ENCODE measurements around the gene MYH1.

Gene MYH1

DNA sequence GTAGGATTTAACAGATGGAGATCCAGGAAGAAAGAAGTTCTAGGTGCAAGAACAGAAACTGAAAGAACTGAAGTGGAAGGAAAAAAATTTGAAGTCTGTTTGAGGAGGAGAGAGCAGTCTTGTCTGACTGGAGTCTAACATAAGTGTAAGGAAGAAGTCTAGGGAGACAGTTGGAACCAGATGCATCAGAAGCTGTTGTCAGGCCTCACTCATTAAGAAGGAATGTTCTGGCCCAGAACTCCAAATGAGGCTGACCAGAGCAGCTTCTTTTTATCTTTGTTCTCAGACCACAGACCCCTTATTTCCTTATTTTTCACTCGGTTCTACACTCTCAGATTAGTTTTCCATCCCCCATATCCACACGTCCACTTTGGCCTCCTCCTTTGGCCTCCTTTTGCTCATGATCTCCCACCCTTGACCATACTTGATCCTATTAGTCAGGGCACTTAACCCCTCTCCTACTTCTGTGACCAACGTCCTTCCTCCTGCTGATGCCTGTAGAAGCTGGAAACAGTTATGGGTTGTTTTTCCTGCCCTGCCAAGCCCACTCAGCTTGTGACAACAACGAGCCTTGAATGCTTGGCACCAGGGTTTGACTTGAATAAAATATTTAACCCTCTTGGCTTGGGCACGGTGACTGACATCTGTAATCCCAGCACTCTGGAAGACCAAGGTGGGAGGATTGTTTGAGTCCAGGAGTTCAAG, 38.1 kb upstream of the MYH1 start:
- Histone ChIP-seq H3K4me3 (ENCODE audit: low read depth, low read length) (no peak overlapping the region), H3K36me3 (ENCODE audit: control insufficient read depth in 1 of 2, insufficient read depth in 2 of 2, low read length in 2 of 2) (no peaks in the 10 kb centered on the region), H2AK5ac (ENCODE audit: low read length) (no peak overlapping the region), H2BK120ac (ENCODE audit: insufficient read depth, low read length, poor library complexity) (no peak overlapping the region), H4K12ac (ENCODE audit: low read depth, low read length) (no peak overlapping the region), H3K4ac (ENCODE audit: low read depth, low read length) (no peak overlapping the region), H2BK12ac (ENCODE audit: low read length) (no peak overlapping the region), H2AFZ (ENCODE audit: insufficient read depth, low read length, poor library complexity) (no peak overlapping the region), H3K4me2 (ENCODE audit: low read length) (no peak overlapping the region), H3K79me2 (ENCODE audit: control insufficient read depth, insufficient read depth, low read length, poor library complexity) (no peaks in the 10 kb centered on the region), H4K91ac (ENCODE audit: low read depth, low read length) (no peak overlapping the region), H3K9ac (ENCODE audit: low read length) (no peak overlapping the region), H3K79me1 (ENCODE audit: low read length) (no peaks in the 10 kb centered on the region), H3K18ac (ENCODE audit: low read length) (no peak overlapping the region), H3K27ac (ENCODE audit: low read depth, low read length) (no peak overlapping the region), H3K23ac (ENCODE audit: low read length) (no peak overlapping the region), H3K9me3 (ENCODE audit: insufficient read depth, low read depth, low read length) (no peaks in the 10 kb centered on the region), H3K27me3 (ENCODE audit: insufficient read depth, low read length) (no peaks in the 10 kb centered on the region), H2BK5ac (ENCODE audit: low read depth, low read length, poor library complexity) (no peak overlapping the region), H4K8ac (ENCODE audit: low read depth, low read length) (no peak overlapping the region), H3K14ac (ENCODE audit: low read length) (no peak overlapping the region), H3K4me1 (ENCODE audit: control insufficient read depth in 1 of 2, insufficient read depth in 2 of 2, low read length in 2 of 2) (peaks cover 0 to 3% of the 10 kb centered on the region in 2 experiments)
- no peak for DNase-seq
- WGBS (ENCODE audit: extremely low coverage, insufficient coverage, insufficient read length): no CpG with 5 or more reads among the region's 5 CpGs

DNA sequence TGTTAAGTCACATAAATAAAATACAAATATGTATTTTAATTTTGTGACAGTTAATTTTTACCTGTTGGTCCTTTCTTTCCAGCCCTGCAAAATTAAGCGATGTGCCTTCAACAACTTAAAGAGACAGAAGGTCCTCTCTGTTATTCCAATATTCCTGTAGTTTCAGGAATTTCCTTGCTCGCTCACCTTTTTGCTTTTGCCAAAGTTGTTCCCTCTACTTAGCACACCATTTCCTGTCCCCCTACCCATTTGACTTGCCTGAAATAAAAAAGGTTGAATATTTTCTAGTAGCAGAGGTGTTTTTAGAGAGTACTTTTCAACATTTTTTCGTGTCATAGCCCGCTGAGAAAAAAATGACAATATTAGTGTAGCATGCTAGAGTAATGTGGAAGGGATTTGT, 31.7 kb upstream of the MYH1 start:
- Histone ChIP-seq H4K8ac (ENCODE audit: low read depth, low read length) (no peak overlapping the region), H4K12ac (ENCODE audit: low read depth, low read length) (no peak overlapping the region), H3K14ac (ENCODE audit: low read length) (no peak overlapping the region), H2AK5ac (ENCODE audit: low read length) (no peak overlapping the region), H3K9me3 (ENCODE audit: insufficient read depth, low read depth, low read length) (no peaks in the 10 kb centered on the region), H3K36me3 (ENCODE audit: control insufficient read depth in 1 of 2, insufficient read depth in 2 of 2, low read length in 2 of 2) (no peaks in the 10 kb centered on the region), H3K79me2 (ENCODE audit: control insufficient read depth, insufficient read depth, low read length, poor library complexity) (no peaks in the 10 kb centered on the region), H3K9ac (ENCODE audit: low read length) (no peak overlapping the region), H3K4me2 (ENCODE audit: low read length) (no peak overlapping the region), H3K4ac (ENCODE audit: low read depth, low read length) (no peak overlapping the region), H3K4me1 (ENCODE audit: control insufficient read depth in 1 of 2, insufficient read depth in 2 of 2, low read length in 2 of 2) (no peaks in the 10 kb centered on the region), H2BK120ac (ENCODE audit: insufficient read depth, low read length, poor library complexity) (no peak overlapping the region), H3K79me1 (ENCODE audit: low read length) (no peaks in the 10 kb centered on the region), H3K23ac (ENCODE audit: low read length) (no peak overlapping the region), H3K18ac (ENCODE audit: low read length) (no peak overlapping the region), H4K91ac (ENCODE audit: low read depth, low read length) (no peak overlapping the region), H2BK5ac (ENCODE audit: low read depth, low read length, poor library complexity) (no peak overlapping the region), H3K27ac (ENCODE audit: low read depth, low read length) (no peak overlapping the region), H3K27me3 (ENCODE audit: insufficient read depth, low read length) (no peaks in the 10 kb centered on the region), H2BK12ac (ENCODE audit: low read length) (no peak overlapping the region), H3K4me3 (ENCODE audit: low read depth, low read length) (no peak overlapping the region), H2AFZ (ENCODE audit: insufficient read depth, low read length, poor library complexity) (no peak overlapping the region)
- no CpG with 5 or more reads among the region's 4 CpGs for WGBS (ENCODE audit: extremely low coverage, insufficient coverage, insufficient read length)
- no peak for DNase-seq

DNA sequence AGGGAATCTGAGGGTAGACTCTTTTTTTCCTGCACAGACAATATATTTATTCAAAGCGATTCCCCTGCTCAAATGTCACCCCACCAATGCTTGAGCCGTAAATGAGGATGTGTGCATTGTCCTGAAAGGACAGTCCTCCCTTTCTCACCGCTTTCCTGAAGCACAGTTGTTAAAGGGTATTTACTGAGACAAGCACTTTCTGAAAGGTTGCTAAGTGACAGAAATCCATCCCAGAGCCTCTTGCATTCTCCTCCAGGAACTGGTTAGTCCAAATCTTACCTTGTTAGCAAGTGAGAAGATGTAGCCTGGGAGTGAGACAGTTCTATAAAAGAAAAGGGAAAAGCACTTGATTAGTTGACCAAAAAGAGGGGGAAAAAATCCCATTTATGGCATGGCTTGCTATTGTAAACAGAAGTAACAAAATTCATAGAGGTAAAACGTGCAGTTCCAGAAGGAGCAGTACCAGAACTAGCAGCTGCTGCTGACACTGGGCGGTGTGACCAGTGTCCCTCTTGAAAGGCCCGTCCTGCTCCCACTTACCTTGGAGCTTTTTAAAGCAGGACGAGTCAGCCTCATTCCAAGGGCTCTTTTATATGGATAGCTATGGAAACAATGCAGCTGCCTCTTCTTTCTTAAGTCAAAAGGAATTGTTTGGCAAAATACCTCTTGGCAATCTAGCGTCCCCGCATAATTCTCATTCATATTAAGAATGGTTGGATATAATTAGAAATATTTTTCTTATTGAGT, 30.9 kb upstream of the MYH1 start, which contains the start of gene MYH2:
TSS of gene MYH2 (minus strand) at position 563 of the 747 bp plus-strand sequence. CDS start 1,738 bp downstream, outside the sequence.
- H3K4me1 ChIP-seq (ENCODE audit: control insufficient read depth in 1 of 2, insufficient read depth in 2 of 2, low read length in 2 of 2): no peaks in the 10 kb centered on the region
- no peak within 1 kb of the TSS for H4K8ac ChIP-seq (ENCODE audit: low read depth, low read length)
- no peaks in the 10 kb centered on the region for H3K9me3 ChIP-seq (ENCODE audit: insufficient read depth, low read depth, low read length)
- H3K79me2 ChIP-seq (ENCODE audit: control insufficient read depth, insufficient read depth, low read length, poor library complexity): no peaks in the 10 kb centered on the region
- WGBS (ENCODE audit: extremely low coverage, insufficient coverage, insufficient read length): no CpG with 5 or more reads among the region's 9 CpGs
- H4K12ac ChIP-seq (ENCODE audit: low read depth, low read length): no peak within 1 kb of the TSS
- H2BK5ac ChIP-seq (ENCODE audit: low read depth, low read length, poor library complexity): no peak within 1 kb of the TSS
- H3K23ac ChIP-seq (ENCODE audit: low read length): no peak within 1 kb of the TSS
- H2AFZ ChIP-seq (ENCODE audit: insufficient read depth, low read length, poor library complexity): no peak within 1 kb of the TSS
- no peak within 1 kb of the TSS for H2AK5ac ChIP-seq (ENCODE audit: low read length)
- no peaks in the 10 kb centered on the region for H3K36me3 ChIP-seq (ENCODE audit: control insufficient read depth in 1 of 2, insufficient read depth in 2 of 2, low read length in 2 of 2)
- no peak within 1 kb of the TSS for H3K9ac ChIP-seq (ENCODE audit: low read length)
- H3K27ac ChIP-seq (ENCODE audit: low read depth, low read length): no peak within 1 kb of the TSS
- no peak within 1 kb of the TSS for H2BK12ac ChIP-seq (ENCODE audit: low read length)
- H2BK120ac ChIP-seq (ENCODE audit: insufficient read depth, low read length, poor library complexity): no peak within 1 kb of the TSS
- H3K4me3 ChIP-seq (ENCODE audit: low read depth, low read length): no peak within 1 kb of the TSS
- H3K4ac ChIP-seq (ENCODE audit: low read depth, low read length): no peak within 1 kb of the TSS
- no peak within 1 kb of the TSS for H3K14ac ChIP-seq (ENCODE audit: low read length)
- no peak within 1 kb of the TSS for H4K91ac ChIP-seq (ENCODE audit: low read depth, low read length)
- DNase-seq: peak in 1 of 2 donors; percentile 29
- no peak within 1 kb of the TSS for H3K4me2 ChIP-seq (ENCODE audit: low read length)
- H3K79me1 ChIP-seq (ENCODE audit: low read length): no peaks in the 10 kb centered on the region
- H3K27me3 ChIP-seq (ENCODE audit: insufficient read depth, low read length): no peaks in the 10 kb centered on the region
- H3K18ac ChIP-seq (ENCODE audit: low read length): no peak within 1 kb of the TSS

DNA sequence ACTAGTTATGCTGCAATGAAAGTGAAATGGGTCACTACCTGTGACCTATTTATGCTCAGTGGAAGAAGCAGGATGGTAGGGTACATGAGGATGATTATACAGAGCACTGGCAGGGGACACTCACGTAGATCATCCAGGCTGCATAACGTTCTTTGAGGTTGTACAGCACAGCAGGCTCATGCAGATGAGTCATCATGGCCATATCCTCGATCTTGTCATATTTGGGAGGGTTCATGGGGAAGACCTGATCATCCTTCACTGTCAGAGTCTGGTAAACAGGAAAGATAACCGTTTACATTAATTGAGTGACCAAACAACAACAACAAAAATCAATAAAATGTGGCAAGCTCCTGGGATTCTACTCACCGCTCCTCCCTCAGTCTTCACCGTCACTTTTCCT, 29.0 kb upstream of the MYH1 start:
- Histone ChIP-seq H4K8ac (ENCODE audit: low read depth, low read length) (no peak overlapping the region), H4K91ac (ENCODE audit: low read depth, low read length) (no peak overlapping the region), H3K79me2 (ENCODE audit: control insufficient read depth, insufficient read depth, low read length, poor library complexity) (no peaks in the 10 kb centered on the region), H3K9me3 (ENCODE audit: insufficient read depth, low read depth, low read length) (no peaks in the 10 kb centered on the region), H3K27ac (ENCODE audit: low read depth, low read length) (no peak overlapping the region), H3K14ac (ENCODE audit: low read length) (no peak overlapping the region), H3K4ac (ENCODE audit: low read depth, low read length) (no peak overlapping the region), H3K4me3 (ENCODE audit: low read depth, low read length) (no peak overlapping the region), H3K36me3 (ENCODE audit: control insufficient read depth in 1 of 2, insufficient read depth in 2 of 2, low read length in 2 of 2) (no peaks in the 10 kb centered on the region), H3K9ac (ENCODE audit: low read length) (no peak overlapping the region), H4K12ac (ENCODE audit: low read depth, low read length) (no peak overlapping the region), H3K18ac (ENCODE audit: low read length) (no peak overlapping the region), H2BK12ac (ENCODE audit: low read length) (no peak overlapping the region), H2AFZ (ENCODE audit: insufficient read depth, low read length, poor library complexity) (no peak overlapping the region), H3K27me3 (ENCODE audit: insufficient read depth, low read length) (no peaks in the 10 kb centered on the region), H3K79me1 (ENCODE audit: low read length) (no peaks in the 10 kb centered on the region), H3K23ac (ENCODE audit: low read length) (no peak overlapping the region), H3K4me2 (ENCODE audit: low read length) (no peak overlapping the region), H2BK120ac (ENCODE audit: insufficient read depth, low read length, poor library complexity) (no peak overlapping the region), H3K4me1 (ENCODE audit: control insufficient read depth in 1 of 2, insufficient read depth in 2 of 2, low read length in 2 of 2) (no peaks in the 10 kb centered on the region), H2AK5ac (ENCODE audit: low read length) (no peak overlapping the region), H2BK5ac (ENCODE audit: low read depth, low read length, poor library complexity) (no peak overlapping the region)
- DNase-seq: peak in 1 of 2 donors; percentile 4
- WGBS (ENCODE audit: extremely low coverage, insufficient coverage, insufficient read length): no CpG with 5 or more reads among the region's 6 CpGs

Measured in trophoblast cell (in vitro differentiated cells and primary cell).